GM12875 (cell line): ENCODE results near the gene RCE1.

ENCODE experiments used
- H3K4me3 ChIP-seq: one replicate; pipeline ENCODE4 v1.5.1; 2011; ENCODE audit warnings: low read depth, low read length, control low read depth
- TF ChIP-seq, protein P1 (sequence below): IDR thresholded peaks from 2 replicates; pipeline ENCODE4 v1.5.1; 2011; ENCODE audit warnings: low read depth, mild to moderate bottlenecking, control low read depth, inconsistent platforms, low read length, moderate library complexity, borderline replicate concordance; ENCODE audit not compliant: insufficient read depth

Gene RCE1

GRCh38 chr11:66840317-66841091 lies 2.7 kb upstream of the RCE1 start:
- TF ChIP-seq, protein P1, sequence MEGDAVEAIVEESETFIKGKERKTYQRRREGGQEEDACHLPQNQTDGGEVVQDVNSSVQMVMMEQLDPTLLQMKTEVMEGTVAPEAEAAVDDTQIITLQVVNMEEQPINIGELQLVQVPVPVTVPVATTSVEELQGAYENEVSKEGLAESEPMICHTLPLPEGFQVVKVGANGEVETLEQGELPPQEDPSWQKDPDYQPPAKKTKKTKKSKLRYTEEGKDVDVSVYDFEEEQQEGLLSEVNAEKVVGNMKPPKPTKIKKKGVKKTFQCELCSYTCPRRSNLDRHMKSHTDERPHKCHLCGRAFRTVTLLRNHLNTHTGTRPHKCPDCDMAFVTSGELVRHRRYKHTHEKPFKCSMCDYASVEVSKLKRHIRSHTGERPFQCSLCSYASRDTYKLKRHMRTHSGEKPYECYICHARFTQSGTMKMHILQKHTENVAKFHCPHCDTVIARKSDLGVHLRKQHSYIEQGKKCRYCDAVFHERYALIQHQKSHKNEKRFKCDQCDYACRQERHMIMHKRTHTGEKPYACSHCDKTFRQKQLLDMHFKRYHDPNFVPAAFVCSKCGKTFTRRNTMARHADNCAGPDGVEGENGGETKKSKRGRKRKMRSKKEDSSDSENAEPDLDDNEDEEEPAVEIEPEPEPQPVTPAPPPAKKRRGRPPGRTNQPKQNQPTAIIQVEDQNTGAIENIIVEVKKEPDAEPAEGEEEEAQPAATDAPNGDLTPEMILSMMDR = no peak
- H3K4me3 ChIP-seq = no peak overlapping the region

- peak overlapping the region; percentile 100 for H3K4me3 ChIP-seq
- TF ChIP-seq, protein P1 = no peak
These were observed 1.4 kb upstream of the RCE1 start for GRCh38 chr11:66841861-66842260.

DNA sequence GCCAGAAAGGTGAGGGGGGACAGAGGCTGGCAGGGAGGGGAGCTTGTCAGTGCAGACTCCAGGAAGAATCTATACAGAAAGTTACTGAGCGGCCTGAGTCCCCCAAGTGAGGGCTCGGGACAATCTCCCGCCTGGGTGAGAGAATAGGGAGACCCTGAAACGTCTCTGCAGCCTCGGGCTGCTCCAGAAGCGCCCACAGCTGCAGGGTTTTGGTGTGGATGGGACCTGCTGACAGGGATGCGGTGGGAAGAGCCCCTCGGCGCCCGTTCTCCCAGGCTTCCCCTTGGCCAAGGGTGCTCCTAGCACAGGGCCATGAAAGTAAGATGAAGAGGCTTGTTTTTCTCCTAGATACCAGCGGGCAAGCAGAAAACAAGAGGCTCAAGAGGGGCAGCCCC lies 743 bp upstream of the RCE1 start:
- H3K4me3 ChIP-seq = peak overlapping the region; percentile 100
- TF ChIP-seq, protein P1 = no peak

DNA sequence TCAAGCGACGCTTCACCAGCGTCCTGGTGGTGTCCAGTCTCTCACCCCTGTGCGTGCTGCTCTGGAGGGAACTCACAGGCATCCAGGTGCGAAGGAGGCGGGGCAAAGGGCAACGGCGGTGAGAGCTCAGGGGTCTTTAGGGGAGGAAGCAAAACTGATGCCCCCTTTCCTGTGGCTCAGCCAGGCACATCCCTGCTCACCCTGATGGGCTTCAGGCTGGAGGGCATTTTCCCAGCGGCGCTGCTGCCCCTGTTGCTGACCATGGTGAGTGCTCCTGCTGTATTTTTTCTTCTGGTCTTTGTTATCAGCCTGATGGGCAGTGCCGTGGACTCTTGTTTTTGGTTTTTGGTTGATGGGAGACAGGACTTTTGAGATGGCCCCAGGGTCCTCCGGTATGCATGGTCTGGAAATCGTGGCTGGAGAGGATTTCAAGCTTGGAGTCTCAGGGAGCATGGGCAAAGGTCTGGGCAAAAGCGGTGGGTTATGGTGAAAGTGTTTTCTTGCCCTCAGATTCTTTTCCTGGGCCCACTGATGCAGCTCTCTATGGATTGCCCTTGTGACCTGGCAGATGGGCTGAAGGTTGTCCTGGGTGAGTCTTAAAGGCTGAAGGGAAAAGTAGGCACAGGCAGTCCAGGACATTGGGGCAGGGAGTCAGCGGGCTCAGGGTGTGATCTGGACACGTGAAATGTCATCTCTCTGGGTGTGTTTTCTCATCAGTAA lies 695 bp downstream of the RCE1 start:
- H3K4me3 ChIP-seq = peak overlapping the region; percentile 100
- TF ChIP-seq, protein P1 = no peak

DNA sequence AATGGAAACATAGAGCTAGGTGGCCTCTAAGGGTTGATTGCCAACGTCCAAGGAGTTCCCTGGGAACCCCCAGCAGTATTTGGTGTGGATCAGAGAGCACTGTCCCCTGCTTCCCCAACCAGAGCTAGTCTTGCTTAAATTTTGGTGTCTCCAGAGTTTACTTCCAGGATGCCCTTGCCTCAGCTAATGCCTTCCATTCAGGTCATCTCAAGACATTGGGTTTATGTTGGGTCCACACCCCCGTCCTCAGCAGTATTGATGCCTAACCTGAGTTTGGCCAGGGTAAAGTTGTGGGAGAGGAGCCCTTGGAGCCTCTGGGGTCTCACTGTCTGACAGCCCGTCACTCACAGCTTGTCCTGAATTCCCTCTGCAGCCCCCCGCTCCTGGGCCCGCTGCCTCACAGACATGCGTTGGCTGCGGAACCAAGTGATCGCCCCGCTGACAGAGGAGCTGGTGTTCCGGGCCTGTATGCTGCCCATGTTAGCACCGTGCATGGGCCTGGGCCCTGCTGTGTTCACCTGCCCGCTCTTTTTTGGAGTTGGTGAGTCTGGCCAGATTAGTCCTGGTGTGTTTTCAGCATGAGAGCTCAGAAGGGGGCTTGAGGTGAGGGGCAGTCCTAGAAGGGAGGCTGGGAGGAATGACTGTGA lies 1.4 kb downstream of the RCE1 start:
- TF ChIP-seq, protein P1 = no peak
- H3K4me3 ChIP-seq = no peak overlapping the region

GRCh38 chr11:66845143-66845875 lies 2.1 kb downstream of the RCE1 start:
- TF ChIP-seq, protein P1 = no peak
- no peak overlapping the region for H3K4me3 ChIP-seq
